Activated CD8-positive, alpha-beta T cell treated with anti-CD3 and anti-CD28 coated beads, Interleukin-2, amount 10 ng/mL, durations not matched to agents 7 days and 5 days (primary cell): ENCODE measurements around the gene BARD1. TPM values are rescaled to one million over a fixed set of nuclear protein-coding genes. Genes with fewer than 3 reads are reported as not detected.
"Not testable (repeated sequence)": the region's sequence is repeated elsewhere in the genome, so short reads cannot be mapped to it uniquely, and the experiment has no call there.

ENCODE experiments used
- ATAC-seq: fragments of 150-1000 bp; cut with Tn5 transposase; one replicate; pipeline ENCODE4 v1.10.0; 2021; ENCODE audit warnings: moderate library complexity
- CTCF ChIA-PET: fragments of 350-600 bp; sonication (Branson Sonifier 250); formaldehyde crosslinking; loops from one replicate; lab custom pipeline; 2021; ENCODE audit warnings: antibody characterized with exemption; lab: Charles Lee
- POLR2A ChIA-PET: fragments of 350-600 bp; sonication (Branson Sonifier 250); formaldehyde crosslinking; loops from one replicate; lab custom pipeline; 2021; ENCODE audit warnings: antibody characterized with exemption; lab: Charles Lee
- DNase-seq: peaks from one replicate; pipeline ENCODE4 v3.0.0-alpha.2; 2020
- H3K27ac Mint-ChIP-seq: one replicate; pipeline ENCODE4 v1.8.0; 2021; ENCODE audit warnings: mild to moderate bottlenecking, mixed read lengths
- H3K27me3 Mint-ChIP-seq: one replicate; pipeline ENCODE4 v1.8.0; 2021; ENCODE audit warnings: low read depth, mixed read lengths
- H3K36me3 Mint-ChIP-seq: one replicate; pipeline ENCODE4 v1.8.0; 2021; ENCODE audit warnings: low read depth, mixed read lengths
- H3K4me1 Mint-ChIP-seq: one replicate; pipeline ENCODE4 v1.8.0; 2021; ENCODE audit warnings: low read depth, mixed read lengths
- H3K4me3 Mint-ChIP-seq: one replicate; pipeline ENCODE4 v1.8.0; 2021; ENCODE audit warnings: mild to moderate bottlenecking, mixed read lengths
- H3K9me3 Mint-ChIP-seq: one replicate; pipeline ENCODE4 v1.8.0; 2022; ENCODE audit warnings: mixed read lengths; ENCODE audit not compliant: insufficient read depth
- total RNA-seq, 2 experiments: library from RNA; stranded (reverse); gene quantifications; one replicate each; pipeline ENCODE4 v1.2.3, GENCODE V29; 2021

Gene BARD1
- total RNA-seq, 2 experiments from 2014 or later, result 56.4 to 57.1 TPM

GRCh38 chr2:214807653-214808052 is 1.8 kb downstream of the BARD1 start:
- H3K27ac Mint-ChIP-seq, result peak overlapping the region; percentile 98
- DNase-seq (no peak), ATAC-seq (no peak)
- H3K36me3 Mint-ChIP-seq, result peaks cover 43% of the 10 kb centered on the region
- H3K9me3 Mint-ChIP-seq, result no peaks in the 10 kb centered on the region
- peaks cover 45% of the 10 kb centered on the region for H3K4me1 Mint-ChIP-seq
- CTCF ChIA-PET, result interaction anchor here (0.7 kb wide), 1 partner anchor 462 kb away, joined by 3 read pairs; no protein-coding TSS in a partner anchor
- H3K4me3 Mint-ChIP-seq, result peak overlapping the region; percentile 84
- POLR2A ChIA-PET, result interaction anchor here (2.9 kb wide), 1 partner anchor 504 kb away, joined by 9 read pairs; the partner anchor contains the start of gene ATIC
- H3K27me3 Mint-ChIP-seq, result peaks cover 6% of the 10 kb centered on the region

- Mint-ChIP-seq H3K9me3 (no peaks in the 10 kb centered on the region), H3K36me3 (peaks cover 57% of the 10 kb centered on the region), H3K4me1 (peaks cover 67% of the 10 kb centered on the region), H3K4me3 (no peak overlapping the region), H3K27me3 (no peaks in the 10 kb centered on the region), H3K27ac (no peak overlapping the region)
- no peak for ATAC-seq
- ChIA-PET POLR2A (no interaction called here), CTCF (no interaction called here)
- DNase-seq, result no peak
Measured at GRCh38 chr2:214801768-214802397, 7.6 kb downstream of the BARD1 start.

GRCh38 chr2:214801068-214801467 is 8.4 kb downstream of the BARD1 start:
- POLR2A ChIA-PET, result interaction anchor here (1.6 kb wide), 1 partner anchor 8 kb away, joined by 7 read pairs; no protein-coding TSS in a partner anchor
- no peaks in the 10 kb centered on the region for H3K27me3 Mint-ChIP-seq
- H3K4me3 Mint-ChIP-seq, result no peak overlapping the region
- H3K4me1 Mint-ChIP-seq, result peaks cover 63% of the 10 kb centered on the region
- CTCF ChIA-PET, result no interaction called here
- H3K27ac Mint-ChIP-seq, result no peak overlapping the region
- DNase-seq (no peak), ATAC-seq (no peak)
- peaks cover 60% of the 10 kb centered on the region for H3K36me3 Mint-ChIP-seq
- no peaks in the 10 kb centered on the region for H3K9me3 Mint-ChIP-seq

GRCh38 chr2:214800180-214800579 is 9.3 kb downstream of the BARD1 start:
- no peaks in the 10 kb centered on the region for H3K27me3 Mint-ChIP-seq
- ChIA-PET CTCF (no interaction called here), POLR2A (interaction anchor here (1.6 kb wide), 1 partner anchor 8 kb away, joined by 7 read pairs; no protein-coding TSS in a partner anchor)
- DNase-seq (no peak), ATAC-seq (no peak)
- H3K27ac Mint-ChIP-seq, result no peak overlapping the region
- H3K4me1 Mint-ChIP-seq, result peaks cover 55% of the 10 kb centered on the region
- H3K36me3 Mint-ChIP-seq, result peaks cover 59% of the 10 kb centered on the region
- H3K9me3 Mint-ChIP-seq, result no peaks in the 10 kb centered on the region
- H3K4me3 Mint-ChIP-seq, result no peak overlapping the region

- POLR2A ChIA-PET, result no interaction called here
- peaks cover 35% of the 10 kb centered on the region for H3K4me1 Mint-ChIP-seq
- CTCF ChIA-PET, result interaction anchor here (2.0 kb wide), 1 partner anchor 9 kb away, joined by 4 read pairs; no protein-coding TSS in a partner anchor
- no peak for DNase-seq
- H3K27me3 Mint-ChIP-seq, result no peaks in the 10 kb centered on the region
- H3K9me3 Mint-ChIP-seq, result no peaks in the 10 kb centered on the region
- H3K27ac Mint-ChIP-seq, result peak overlapping the region; percentile 37
- H3K36me3 Mint-ChIP-seq, result peaks cover 56% of the 10 kb centered on the region
- no peak for ATAC-seq
- H3K4me3 Mint-ChIP-seq, result no peak overlapping the region
Measured at GRCh38 chr2:214796911-214797310, 12.6 kb downstream of the BARD1 start.

GRCh38 chr2:214783181-214783580 is 26.3 kb downstream of the BARD1 start:
- H3K27me3 Mint-ChIP-seq, DNase-seq, CTCF ChIA-PET, H3K4me1 Mint-ChIP-seq, H3K4me3 Mint-ChIP-seq, ATAC-seq, POLR2A ChIA-PET, H3K27ac Mint-ChIP-seq: not testable (repeated sequence)
- peaks cover 13% of the 10 kb centered on the region for H3K9me3 Mint-ChIP-seq
- H3K36me3 Mint-ChIP-seq, result peaks cover 80% of the 10 kb centered on the region

- ATAC-seq, result no peak
- Mint-ChIP-seq H3K4me1 (peaks cover 1% of the 10 kb centered on the region), H3K36me3 (peaks cover 79% of the 10 kb centered on the region), H3K27me3 (no peaks in the 10 kb centered on the region), H3K4me3 (no peak overlapping the region), H3K9me3 (peaks cover 13% of the 10 kb centered on the region), H3K27ac (no peak overlapping the region)
- no peak for DNase-seq
- CTCF ChIA-PET, result no interaction called here
- POLR2A ChIA-PET, result no interaction called here
Measured at GRCh38 chr2:214782671-214783070, 26.8 kb downstream of the BARD1 start.

- peaks cover 87% of the 10 kb centered on the region for H3K36me3 Mint-ChIP-seq
- POLR2A ChIA-PET, result interaction anchor here (0.5 kb wide), 1 partner anchor 110 kb away, joined by 3 read pairs; no protein-coding TSS in a partner anchor
- CTCF ChIA-PET, result no interaction called here
Measured at GRCh38 chr2:214781226-214781625, 28.3 kb downstream of the BARD1 start.

GRCh38 chr2:214775971-214776370 is 33.5 kb downstream of the BARD1 start:
- no peaks in the 10 kb centered on the region for H3K9me3 Mint-ChIP-seq
- no peak overlapping the region for H3K27ac Mint-ChIP-seq
- no peaks in the 10 kb centered on the region for H3K27me3 Mint-ChIP-seq
- peaks cover 69% of the 10 kb centered on the region for H3K36me3 Mint-ChIP-seq
- ChIA-PET POLR2A (no interaction called here), CTCF (interaction anchor here (1.3 kb wide), 1 partner anchor 11 kb away, joined by 3 read pairs; no protein-coding TSS in a partner anchor)
- H3K4me1 Mint-ChIP-seq, result no peaks in the 10 kb centered on the region
- H3K4me3 Mint-ChIP-seq, result no peak overlapping the region
- DNase-seq (no peak), ATAC-seq (no peak)

More at GRCh38 chr2:214781226-214781625, 28.3 kb downstream of the BARD1 start:
- no peak overlapping the region for H3K4me3 Mint-ChIP-seq
- no peaks in the 10 kb centered on the region for H3K27me3 Mint-ChIP-seq
- no peaks in the 10 kb centered on the region for H3K4me1 Mint-ChIP-seq
- no peak for ATAC-seq
- H3K27ac Mint-ChIP-seq, result no peak overlapping the region
- peaks cover 13% of the 10 kb centered on the region for H3K9me3 Mint-ChIP-seq
- no peak for DNase-seq

GRCh38 chr2:214774108-214774507 is 35.4 kb downstream of the BARD1 start:
- ChIA-PET CTCF (interaction anchor here (1.0 kb wide), 1 partner anchor 13 kb away, joined by 3 read pairs; no protein-coding TSS in a partner anchor), POLR2A (no interaction called here)
- no peak overlapping the region for H3K4me3 Mint-ChIP-seq
- no peak overlapping the region for H3K27ac Mint-ChIP-seq
- H3K4me1 Mint-ChIP-seq, result no peaks in the 10 kb centered on the region
- ATAC-seq (no peak), DNase-seq (no peak)
- no peaks in the 10 kb centered on the region for H3K27me3 Mint-ChIP-seq
- no peaks in the 10 kb centered on the region for H3K9me3 Mint-ChIP-seq
- H3K36me3 Mint-ChIP-seq, result peaks cover 60% of the 10 kb centered on the region

GRCh38 chr2:214772443-214773015 is 37.0 kb downstream of the BARD1 start:
- no peak for ATAC-seq
- ChIA-PET POLR2A (no interaction called here), CTCF (no interaction called here)
- Mint-ChIP-seq H3K9me3 (no peaks in the 10 kb centered on the region), H3K4me3 (no peak overlapping the region), H3K36me3 (peaks cover 67% of the 10 kb centered on the region), H3K27ac (no peak overlapping the region), H3K27me3 (no peaks in the 10 kb centered on the region), H3K4me1 (no peaks in the 10 kb centered on the region)
- no peak for DNase-seq

GRCh38 chr2:214765180-214765579 is 44.3 kb downstream of the BARD1 start:
- Mint-ChIP-seq H3K27ac (no peak overlapping the region), H3K36me3 (peaks cover 64% of the 10 kb centered on the region), H3K9me3 (no peaks in the 10 kb centered on the region), H3K4me1 (no peaks in the 10 kb centered on the region), H3K27me3 (no peaks in the 10 kb centered on the region), H3K4me3 (no peak overlapping the region)
- ATAC-seq (no peak), DNase-seq (no peak)
- ChIA-PET CTCF (no interaction called here), POLR2A (no interaction called here)
